ENCODE results near the gene EMSY. TPM values are rescaled to one million over a fixed set of nuclear protein-coding genes. Genes with fewer than 3 reads are reported as not detected.

The EMSY gene
- total and polyA plus RNA-seq, 2 of the 8 experiments (the other 6 are each of a cell fraction or from before 2014, with no cell fraction given): 29.6 to 34.6 TPM

GRCh38 chr11:76512851-76513653 is 68.2 kb downstream of the EMSY start:
- H2BK5ac ChIP-seq (ENCODE audit: low read depth, low read length): no peak overlapping the region
- H2BK12ac ChIP-seq (ENCODE audit: low read depth, low read length): no peak overlapping the region
- H3K36me3 ChIP-seq (ENCODE audit: control insufficient read depth in 2 of 4, insufficient read depth in 4 of 4, low read length in 3 of 4): peaks cover 2 to 16% (median 2%) of the 10 kb centered on the region in 4 experiments; a peak in 4 of 8 replicates
- POLR2A ChIA-PET (ENCODE audit: partially characterized antibody): interaction anchor here (0.9 kb wide), 1 partner anchor 13 kb away, joined by 3 read pairs; no protein-coding TSS in a partner anchor
- H3K23me2 ChIP-seq (ENCODE audit: low read depth, low read length): no peaks in the 10 kb centered on the region
- no peak overlapping the region for H4K91ac ChIP-seq (replicated peaks; ENCODE audit: insufficient read length, low read length)
- peak in 1 of 2 experiments; percentile 71 for TF ChIP-seq RAD21 (IDR thresholded peaks at IDR 0.05 in 1 of 2, conservative IDR thresholded peaks at IDR 0.05 in 1 of 2; ENCODE audit: low read depth in 2 of 2, low read length in 2 of 2)
- no peak for TF ChIP-seq HDAC6 (IDR thresholded peaks at IDR 0.05; ENCODE audit: low read depth, low read length)
- peak in 2 of 3 experiments; percentile 18 to 44; a peak in 2 of 4 replicates for TF ChIP-seq CTCF (IDR thresholded peaks at IDR 0.05; ENCODE audit: control extremely low read depth in 1 of 3, insufficient read depth in 1 of 3, low read depth in 1 of 3, low read length in 3 of 3)
- FAIRE-seq: no peak
- no peak overlapping the region for H2BK20ac ChIP-seq (ENCODE audit: low read length)
- no peaks in the 10 kb centered on the region for H3K27me3 ChIP-seq (replicated peaks in 1 of 4; ENCODE audit: control insufficient read depth in 3 of 4, extremely low read depth in 1 of 4, insufficient read depth in 3 of 4, low read length in 3 of 4)
- no peak overlapping the region for H3K27ac ChIP-seq (ENCODE audit: low read depth, low read length)
- 62% methylated on average over 1 of the region's 1 CpG; no CpG with 5 or more reads in 1 of the 2 experiments for WGBS, 2 experiments (ENCODE audit: extremely low coverage in 1 of 2, insufficient coverage in 1 of 2, insufficient read length in 1 of 2, insufficient replicate concordance in 2 of 2, low coverage in 1 of 2, low lambda C conversion rate in 2 of 2, missing lambda C conversion rate in 1 of 2)
- H3K9me3 ChIP-seq (ENCODE audit: insufficient read depth in 2 of 2, low read depth in 1 of 2, low read length in 1 of 2): no peaks in the 10 kb centered on the region
- no peak overlapping the region for H2BK120ac ChIP-seq (replicated peaks; ENCODE audit: low read depth, low read length)
- DNase-seq (ENCODE audit: low read depth in 1 of 2, low spot score in 2 of 2): no peak
- H3K4me2 ChIP-seq (ENCODE audit: insufficient read depth in 1 of 2, low read depth in 2 of 2, low read length in 2 of 2): no peak overlapping the region
- no peak overlapping the region for H3K14ac ChIP-seq (ENCODE audit: insufficient read length)
- no peak overlapping the region for H4K8ac ChIP-seq (ENCODE audit: extremely low read depth, insufficient read depth, low read length)
- peaks cover 2 to 9% (median 6%) of the 10 kb centered on the region in 4 experiments; a peak in 6 of 7 replicates for H3K4me1 ChIP-seq (replicated peaks in 1 of 4; ENCODE audit: control insufficient read depth in 3 of 4, insufficient read depth in 4 of 4, low read length in 3 of 4)
- no peak overlapping the region for H2AK5ac ChIP-seq (ENCODE audit: low read depth, low read length)
- H2BK15ac ChIP-seq (ENCODE audit: low read length): no peak overlapping the region
- no peak overlapping the region for H3K4me3 ChIP-seq (ENCODE audit: extremely low read depth in 1 of 4, insufficient read depth in 2 of 4, low read depth in 3 of 4, low read length in 4 of 4)
- no peak overlapping the region for H3K23ac ChIP-seq (ENCODE audit: insufficient read length)
- no peak overlapping the region for H3K56ac ChIP-seq (replicated peaks; ENCODE audit: insufficient read length, low read depth, low read length)
- H3K4ac ChIP-seq (replicated peaks; ENCODE audit: insufficient read length, low read depth, low read length): no peak overlapping the region
- H3K79me1 ChIP-seq (ENCODE audit: low read depth, low read length): no peaks in the 10 kb centered on the region
- peaks cover 2 to 4% of the 10 kb centered on the region in 2 experiments for H4K20me1 ChIP-seq (replicated peaks in 1 of 2; ENCODE audit: control insufficient read depth in 1 of 2, insufficient read depth in 2 of 2, low read length in 2 of 2)
- no peaks in the 10 kb centered on the region; a peak in 1 of 4 replicates for H3K79me2 ChIP-seq (ENCODE audit: control insufficient read depth in 1 of 2, insufficient read depth in 2 of 2, low read length in 2 of 2)
- no peak overlapping the region for H3K18ac ChIP-seq (ENCODE audit: extremely low read depth, low read length)
- no peak overlapping the region for H2AFZ ChIP-seq (ENCODE audit: low read length)
- H4K5ac ChIP-seq (ENCODE audit: insufficient read length, low read depth, low read length): no peak overlapping the region
- CTCF ChIA-PET (ENCODE audit: partially characterized antibody): interaction anchor here (0.7 to 3.5 kb wide), 21 partner anchors 9 to 616 kb away, joined by 3 to 19 read pairs (median 4); no protein-coding TSS in a partner anchor
- no peak overlapping the region for H3K9ac ChIP-seq (replicated peaks in 1 of 4; ENCODE audit: extremely low read depth in 1 of 4, low read depth in 3 of 4, low read length in 3 of 4)
